Memory B cell (primary cell): ENCODE data around the gene TMEM217.

Source experiments
- ATAC-seq: fragments of 150-1000 bp; cut with Tn5 transposase; 2 replicates; pipeline ENCODE4 v1.10.0; 2021; ENCODE audit warnings: low read depth, mild to moderate bottlenecking, moderate library complexity
- DNase-seq, 2 donors: peaks; one replicate each; pipeline ENCODE4 v3.0.0; 2022; ENCODE audit warnings: low spot score in 2 of 2
- H3K27ac Mint-ChIP-seq: one replicate; pipeline ENCODE4 v1.8.0; 2022; ENCODE audit warnings: mild to moderate bottlenecking, moderate library complexity, mixed read lengths
- H3K27me3 Mint-ChIP-seq: one replicate; pipeline ENCODE4 v1.8.0; 2022; ENCODE audit warnings: mixed read lengths
- H3K36me3 Mint-ChIP-seq: one replicate; pipeline ENCODE4 v1.8.0; 2022; ENCODE audit warnings: mild to moderate bottlenecking, mixed read lengths
- H3K4me1 Mint-ChIP-seq: one replicate; pipeline ENCODE4 v1.8.0; 2022; ENCODE audit warnings: mixed read lengths
- H3K4me3 Mint-ChIP-seq: one replicate; pipeline ENCODE4 v1.8.0; 2022; ENCODE audit warnings: mild to moderate bottlenecking, moderate library complexity, mixed read lengths
- H3K9me3 Mint-ChIP-seq: one replicate; pipeline ENCODE4 v1.8.0; 2022; ENCODE audit warnings: mixed read lengths

The TMEM217 gene

DNA sequence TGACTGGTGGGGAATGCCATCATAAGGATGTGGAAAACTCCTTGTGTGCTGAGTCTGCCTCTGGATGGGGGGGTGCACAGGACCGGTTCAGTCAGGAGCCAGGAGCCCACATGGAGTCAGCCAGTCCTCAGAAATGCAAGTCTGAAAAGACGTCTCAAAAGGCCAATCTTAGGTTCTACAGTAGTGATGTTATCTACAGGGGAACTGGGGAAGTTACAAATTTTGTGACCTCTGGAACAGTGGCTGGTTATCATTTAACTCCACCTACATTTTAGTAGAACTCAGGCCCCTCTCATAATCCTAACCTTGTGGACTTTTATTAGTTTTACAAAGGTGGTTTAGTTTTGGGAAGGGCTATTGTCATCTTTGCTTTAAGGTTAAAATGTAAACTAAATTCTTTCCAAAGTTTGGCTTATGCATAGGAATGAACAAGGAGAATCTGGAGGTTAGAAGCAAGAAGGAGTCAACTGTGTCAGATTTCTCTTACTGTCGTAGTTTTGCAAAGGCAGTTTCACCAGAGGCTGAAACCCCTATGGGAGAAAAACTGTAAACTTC, 14.1 kb downstream of the TMEM217 start:
- peaks cover 8% of the 10 kb centered on the region for H3K27me3 Mint-ChIP-seq
- ATAC-seq (no peak), DNase-seq (no peak)
- no peaks in the 10 kb centered on the region for H3K36me3 Mint-ChIP-seq
- H3K9me3 Mint-ChIP-seq: no peaks in the 10 kb centered on the region
- peaks cover 5% of the 10 kb centered on the region for H3K4me1 Mint-ChIP-seq
- H3K27ac Mint-ChIP-seq: no peak overlapping the region
- H3K4me3 Mint-ChIP-seq: no peak overlapping the region

DNA sequence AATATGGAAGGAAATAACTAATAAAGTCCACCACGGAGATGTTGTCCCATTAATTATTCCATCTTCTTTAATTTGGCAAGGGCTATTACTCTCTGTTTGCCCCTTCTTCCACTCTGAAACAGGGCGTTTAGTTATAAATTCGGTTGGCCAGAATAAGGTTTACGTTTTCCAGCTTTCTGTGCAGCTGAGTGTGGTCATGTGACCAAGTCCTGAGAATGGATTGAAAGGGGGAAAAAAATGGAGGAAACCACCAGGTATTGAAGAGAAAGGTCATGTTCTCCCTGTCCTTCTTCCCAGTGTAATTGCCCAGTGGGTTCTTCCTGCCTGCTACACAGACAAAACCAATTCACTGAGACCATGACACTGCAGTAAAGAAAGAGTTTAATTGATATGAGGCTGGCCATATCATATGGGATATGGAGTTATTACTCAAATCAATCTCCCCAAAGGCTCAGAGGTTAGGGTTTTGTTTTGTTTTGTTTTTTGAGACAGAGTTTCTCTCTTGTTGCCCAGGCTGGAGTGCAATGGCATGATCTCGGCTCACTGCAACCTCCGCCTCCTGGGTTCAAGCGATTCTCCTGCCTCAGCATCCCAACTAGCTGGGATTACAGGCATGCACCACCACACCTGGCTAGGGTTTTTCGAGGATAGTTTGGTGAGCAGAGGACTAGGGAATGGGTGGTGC, 14.7 kb downstream of the TMEM217 start:
- no peak for DNase-seq
- Mint-ChIP-seq H3K4me1 (peaks cover 5% of the 10 kb centered on the region), H3K36me3 (no peaks in the 10 kb centered on the region), H3K4me3 (no peak overlapping the region), H3K27ac (no peak overlapping the region), H3K9me3 (no peaks in the 10 kb centered on the region), H3K27me3 (peaks cover 7% of the 10 kb centered on the region)
- no peak for ATAC-seq

- Mint-ChIP-seq H3K36me3 (no peaks in the 10 kb centered on the region), H3K27ac (no peak overlapping the region), H3K27me3 (peaks cover 6% of the 10 kb centered on the region), H3K4me1 (peaks cover 5% of the 10 kb centered on the region), H3K9me3 (no peaks in the 10 kb centered on the region), H3K4me3 (no peak overlapping the region)
- DNase-seq (no peak), ATAC-seq (no peak)
These were observed 15.4 kb downstream of the TMEM217 start for GRCh38 chr6:37242429-37243052.

GRCh38 chr6:37241775-37242428, 16.0 kb downstream of the TMEM217 start:
- Mint-ChIP-seq H3K4me1 (peaks cover 5% of the 10 kb centered on the region), H3K27ac (no peak overlapping the region)

GRCh38 chr6:37241131-37241530, 16.8 kb downstream of the TMEM217 start:
- Mint-ChIP-seq H3K27ac (no peak overlapping the region), H3K27me3 (peaks cover 5% of the 10 kb centered on the region), H3K9me3 (no peaks in the 10 kb centered on the region), H3K4me3 (no peak overlapping the region), H3K36me3 (no peaks in the 10 kb centered on the region), H3K4me1 (peaks cover 5% of the 10 kb centered on the region)
- DNase-seq: no peak
- no peak for ATAC-seq

More at GRCh38 chr6:37241775-37242428, 16.0 kb downstream of the TMEM217 start:
- no peaks in the 10 kb centered on the region for H3K36me3 Mint-ChIP-seq
- DNase-seq (no peak), ATAC-seq (no peak)
- no peaks in the 10 kb centered on the region for H3K9me3 Mint-ChIP-seq
- peaks cover 5% of the 10 kb centered on the region for H3K27me3 Mint-ChIP-seq
- H3K4me3 Mint-ChIP-seq: no peak overlapping the region

DNA sequence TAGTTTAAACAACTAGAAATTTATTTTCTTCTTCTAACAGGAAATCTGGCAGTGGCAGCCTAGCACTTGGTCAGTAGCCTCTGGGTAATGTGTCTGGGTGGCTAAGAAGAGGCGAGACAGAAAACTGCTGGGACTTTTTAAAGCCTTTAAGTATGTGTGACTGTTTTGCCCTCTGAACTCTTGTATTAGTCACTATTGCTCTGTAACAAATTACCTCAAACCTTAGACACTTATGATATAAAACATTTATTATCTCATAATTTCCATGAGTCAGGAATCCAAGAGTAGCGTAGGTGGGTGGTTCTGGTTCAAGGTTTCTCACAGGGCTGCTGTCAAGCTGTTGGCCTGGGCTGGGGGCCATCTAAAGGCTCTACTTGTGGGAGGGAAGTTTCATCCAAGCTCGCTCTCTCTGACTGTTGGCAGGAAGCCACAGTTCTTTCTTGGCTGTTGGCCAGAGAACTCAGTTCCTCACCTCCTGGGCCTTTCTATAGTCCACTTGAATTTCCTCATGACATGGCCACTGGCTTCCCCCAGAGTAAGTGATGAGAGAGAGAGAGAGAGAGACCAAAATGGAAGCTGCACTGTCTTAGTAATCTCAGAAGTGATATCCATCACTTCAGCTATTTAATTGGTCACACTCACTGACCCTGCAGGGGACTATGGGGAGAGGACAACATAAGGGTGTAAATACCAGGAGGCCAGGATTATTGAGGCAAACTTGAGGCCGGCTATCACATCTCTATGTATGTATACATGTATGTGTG, 17.8 kb downstream of the TMEM217 start:
- Mint-ChIP-seq H3K27ac (no peak overlapping the region), H3K4me3 (no peak overlapping the region), H3K4me1 (peaks cover 5% of the 10 kb centered on the region), H3K27me3 (peaks cover 2% of the 10 kb centered on the region), H3K36me3 (no peaks in the 10 kb centered on the region), H3K9me3 (no peaks in the 10 kb centered on the region)
- ATAC-seq (no peak), DNase-seq (no peak)

DNA sequence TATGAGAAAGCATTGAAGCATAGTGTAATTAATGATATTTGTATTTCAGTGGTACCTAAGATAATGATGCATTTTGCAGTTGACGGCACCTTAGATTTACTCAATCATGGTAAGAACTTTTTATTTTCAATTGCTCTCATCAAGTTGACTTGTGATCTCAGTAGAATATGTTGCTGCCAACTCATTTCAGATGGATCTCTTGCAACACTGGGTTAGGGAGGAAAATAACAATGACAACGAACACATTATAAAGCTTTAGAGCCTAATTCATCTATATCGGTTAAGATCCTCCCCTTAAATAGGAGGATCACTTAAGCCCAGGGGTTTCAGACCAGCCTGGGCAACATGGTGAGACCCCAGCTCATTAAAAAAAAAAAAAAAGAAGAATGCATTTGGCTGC, 18.4 kb downstream of the TMEM217 start:
- no peaks in the 10 kb centered on the region for H3K9me3 Mint-ChIP-seq
- H3K27me3 Mint-ChIP-seq: no peaks in the 10 kb centered on the region
- no peak overlapping the region for H3K27ac Mint-ChIP-seq
- no peaks in the 10 kb centered on the region for H3K36me3 Mint-ChIP-seq
- H3K4me1 Mint-ChIP-seq: peaks cover 5% of the 10 kb centered on the region
- H3K4me3 Mint-ChIP-seq: no peak overlapping the region
- DNase-seq (no peak), ATAC-seq (no peak)

- Mint-ChIP-seq H3K9me3 (no peaks in the 10 kb centered on the region), H3K4me3 (no peak overlapping the region), H3K36me3 (no peaks in the 10 kb centered on the region), H3K27me3 (peaks cover 1% of the 10 kb centered on the region), H3K27ac (no peak overlapping the region), H3K4me1 (peaks cover 5% of the 10 kb centered on the region)
- no peak for DNase-seq
- ATAC-seq: no peak
These were observed 19.6 kb downstream of the TMEM217 start for GRCh38 chr6:37238381-37238780.

DNA sequence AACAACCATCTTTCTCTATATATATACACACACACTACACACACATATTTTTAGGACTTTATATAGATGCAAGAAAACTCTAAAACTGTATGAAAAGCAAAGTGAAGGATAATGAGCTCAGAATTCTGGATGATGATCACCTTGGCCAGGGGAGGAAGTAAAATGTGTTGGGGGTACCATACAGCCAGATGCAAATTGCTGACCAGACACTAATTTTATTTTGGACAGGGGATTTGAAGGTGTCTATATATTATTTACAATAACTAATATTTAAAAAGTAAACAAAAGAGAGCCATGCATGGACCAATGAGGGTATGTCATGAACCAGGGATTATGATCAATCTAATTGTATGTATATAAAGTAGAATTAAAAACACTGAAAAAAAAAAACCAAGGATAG, 20.2 kb downstream of the TMEM217 start:
- Mint-ChIP-seq H3K27ac (no peak overlapping the region), H3K36me3 (no peaks in the 10 kb centered on the region), H3K4me3 (no peak overlapping the region), H3K27me3 (peaks cover 3% of the 10 kb centered on the region), H3K4me1 (peaks cover 5% of the 10 kb centered on the region), H3K9me3 (no peaks in the 10 kb centered on the region)
- DNase-seq (no peak), ATAC-seq (no peak)

DNA sequence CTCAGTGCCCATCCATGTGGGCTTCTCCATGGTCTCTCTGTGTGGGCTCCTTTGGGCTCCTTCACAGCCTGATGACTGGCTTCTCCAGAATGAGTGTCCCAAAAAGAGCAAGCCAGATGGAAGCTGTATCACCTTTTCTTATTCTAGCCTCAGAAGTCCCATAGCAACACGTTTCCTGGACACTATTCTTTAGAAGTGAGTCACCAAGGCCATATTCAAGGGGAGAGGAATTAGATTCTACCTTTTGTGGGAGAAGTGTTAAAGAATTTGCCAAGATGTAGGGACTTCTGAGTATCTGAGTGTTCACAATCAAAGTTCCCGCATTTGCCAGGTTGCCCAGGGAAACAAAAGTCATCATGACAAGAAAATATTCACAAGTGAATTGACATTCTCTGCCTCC, 21.0 kb downstream of the TMEM217 start:
- H3K4me1 Mint-ChIP-seq: peaks cover 5% of the 10 kb centered on the region
- DNase-seq: no peak
- H3K27ac Mint-ChIP-seq: no peak overlapping the region
- H3K4me3 Mint-ChIP-seq: no peak overlapping the region
- ATAC-seq: no peak
- no peaks in the 10 kb centered on the region for H3K9me3 Mint-ChIP-seq
- no peaks in the 10 kb centered on the region for H3K36me3 Mint-ChIP-seq
- peaks cover 3% of the 10 kb centered on the region for H3K27me3 Mint-ChIP-seq

DNA sequence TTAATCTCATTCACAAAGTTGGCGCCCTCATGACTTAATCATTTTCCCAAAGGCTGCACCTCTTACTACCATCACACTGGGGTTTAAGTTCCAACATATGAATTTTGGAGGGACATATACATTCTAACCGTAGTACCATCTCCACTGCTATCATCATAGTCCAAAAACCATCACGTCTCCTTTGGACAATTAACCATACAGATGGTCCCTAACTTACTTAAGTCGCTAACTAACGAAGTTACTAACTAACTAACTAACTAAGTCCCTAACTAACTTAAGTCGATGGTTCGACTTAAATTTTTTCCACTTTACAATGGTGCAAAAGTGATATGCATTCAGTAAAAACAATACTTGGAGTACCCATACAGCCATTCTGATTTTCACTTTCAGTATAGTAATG, 24.4 kb downstream of the TMEM217 start:
- Mint-ChIP-seq H3K4me3 (no peak overlapping the region), H3K27ac (no peak overlapping the region), H3K36me3 (no peaks in the 10 kb centered on the region), H3K4me1 (no peaks in the 10 kb centered on the region), H3K9me3 (no peaks in the 10 kb centered on the region), H3K27me3 (peaks cover 3% of the 10 kb centered on the region)
- no peak for DNase-seq
- ATAC-seq: no peak

DNA sequence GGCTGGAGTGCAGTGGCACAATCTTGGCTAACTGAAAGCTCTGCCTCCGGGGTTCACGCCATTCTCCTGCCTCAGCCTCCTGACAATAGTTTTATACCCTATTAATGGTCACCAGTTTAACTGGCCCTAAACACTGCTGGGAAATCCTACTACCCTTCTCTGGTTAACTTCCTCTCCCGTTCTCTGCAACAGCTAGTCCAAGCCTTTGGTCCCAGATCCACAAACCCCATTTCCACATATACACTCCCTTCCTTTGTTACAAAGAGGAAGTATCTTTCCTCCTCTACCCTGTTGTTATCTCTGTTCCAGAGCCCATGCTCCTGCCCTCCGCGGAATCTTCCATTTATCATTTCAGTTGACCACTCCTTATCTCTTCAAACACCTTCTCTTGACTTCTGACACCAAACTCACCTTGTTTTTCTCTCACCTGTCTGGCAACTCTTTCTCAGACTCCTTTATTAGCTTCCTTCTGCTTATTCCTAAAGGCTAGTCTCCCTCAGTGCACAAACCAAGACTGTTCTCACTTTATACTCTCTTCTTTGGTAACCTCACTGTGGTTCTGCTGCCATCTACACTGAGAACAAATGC, 25.4 kb downstream of the TMEM217 start:
- ATAC-seq (no peak), DNase-seq (no peak)
- H3K27ac Mint-ChIP-seq: no peak overlapping the region
- H3K27me3 Mint-ChIP-seq: peaks cover 3% of the 10 kb centered on the region
- H3K4me1 Mint-ChIP-seq: no peaks in the 10 kb centered on the region
- no peaks in the 10 kb centered on the region for H3K9me3 Mint-ChIP-seq
- H3K4me3 Mint-ChIP-seq: no peak overlapping the region
- no peaks in the 10 kb centered on the region for H3K36me3 Mint-ChIP-seq

DNA sequence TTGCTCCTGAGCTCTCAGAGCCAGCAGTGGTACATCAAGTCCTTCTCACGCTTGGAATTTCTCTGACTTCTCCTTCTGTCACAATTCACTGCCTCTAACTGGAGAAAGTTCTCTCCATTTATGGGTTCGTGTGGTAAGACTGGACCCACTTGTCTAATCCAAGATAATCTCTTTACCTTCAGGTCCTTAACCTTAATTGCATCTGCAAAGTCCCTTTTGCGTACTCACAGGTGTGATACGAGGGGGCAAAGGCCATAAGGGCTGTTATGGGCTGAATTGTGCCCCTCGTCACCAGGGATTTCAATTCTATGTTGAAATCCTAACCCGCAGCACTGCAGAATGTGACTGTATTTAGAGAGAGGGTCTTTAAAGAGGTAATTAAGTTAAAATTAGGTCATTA, 27.8 kb downstream of the TMEM217 start:
- Mint-ChIP-seq H3K36me3 (no peaks in the 10 kb centered on the region), H3K4me1 (no peaks in the 10 kb centered on the region), H3K4me3 (no peak overlapping the region), H3K27ac (no peak overlapping the region), H3K27me3 (peaks cover 3% of the 10 kb centered on the region), H3K9me3 (no peaks in the 10 kb centered on the region)
- DNase-seq: no peak
- ATAC-seq: no peak
